Vagina (tissue), 2 donors: ENCODE measurements around the gene ICA1L. TPM values are rescaled to one million over a fixed set of nuclear protein-coding genes. Genes with fewer than 3 reads are reported as not detected.

Experiments used
- DNase-seq, 2 donors: peaks; one replicate each; pipeline ENCODE4 v3.0.0-alpha.2; 2017; ENCODE audit errors: extremely low spot score in 2 of 2
- H3K27ac ChIP-seq: fragments of 200-600 bp; sonication (generic); one replicate; pipeline ENCODE4 v1.5.1; 2019
- H3K27me3 ChIP-seq: fragments of 200-600 bp; sonication (generic); one replicate; pipeline ENCODE4 v1.5.1; 2019
- H3K36me3 ChIP-seq, 2 donors: fragments of 200-600 bp; sonication (generic); one replicate each; pipeline ENCODE4 v1.5.1; 2017 to 2019
- H3K4me1 ChIP-seq: fragments of 200-600 bp; sonication (generic); one replicate; pipeline ENCODE4 v1.5.1; 2019
- H3K4me3 ChIP-seq, 2 donors: fragments of 200-600 bp; sonication (generic); 1 replicate in 1 of 2; 2 replicates in 1 of 2; pipeline ENCODE4 v1.5.1; 2016 to 2019
- H3K9me3 ChIP-seq: fragments of 200-600 bp; sonication (generic); one replicate; pipeline ENCODE4 v1.5.1; 2019
- POLR2A ChIP-seq, 2 donors: fragments of 450-650 bp; IDR thresholded peaks; one replicate each; pipeline ENCODE4 v1.6.1; 2017; ENCODE audit warnings: antibody characterized with exemption in 2 of 2, mild to moderate bottlenecking in 2 of 2, moderate library complexity in 2 of 2
- POLR2AphosphoS5 ChIP-seq, 2 donors: sonication (generic); formaldehyde crosslinking; IDR thresholded peaks; one replicate each; pipeline ENCODE4 v1.9.0; 2017; ENCODE audit warnings: antibody characterized with exemption in 2 of 2, mild to moderate bottlenecking in 2 of 2, low read depth in 1 of 2; ENCODE audit not compliant: insufficient read depth in 1 of 2
- intact Hi-C: fragments of 100-400 bp; cut with DNase I; formaldehyde crosslinking; loops from one replicate; pipeline ENCODE4 v1.15.1; 2023
- total RNA-seq: library from RNA; depleted of rRNA; stranded (reverse); fragments of >200 nt; gene quantifications from one replicate; pipeline ENCODE4 v1.2.3, GENCODE V29; 2016
- TF ChIP-seq, protein P1 (sequence below), 3 experiments: fragments of 450-650 bp in 2 of 3; fragments of 200-600 bp in 1 of 3; sonication (generic) in 1 of 3; IDR thresholded peaks; one replicate each; pipeline ENCODE4 v1.5.1; 2017 to 2019; ENCODE audit warnings: antibody characterized with exemption in 3 of 3, mild to moderate bottlenecking in 2 of 3, moderate library complexity in 2 of 3

The ICA1L gene
- total RNA-seq, 1 donor from 2014 or later = 21.6 TPM

DNA sequence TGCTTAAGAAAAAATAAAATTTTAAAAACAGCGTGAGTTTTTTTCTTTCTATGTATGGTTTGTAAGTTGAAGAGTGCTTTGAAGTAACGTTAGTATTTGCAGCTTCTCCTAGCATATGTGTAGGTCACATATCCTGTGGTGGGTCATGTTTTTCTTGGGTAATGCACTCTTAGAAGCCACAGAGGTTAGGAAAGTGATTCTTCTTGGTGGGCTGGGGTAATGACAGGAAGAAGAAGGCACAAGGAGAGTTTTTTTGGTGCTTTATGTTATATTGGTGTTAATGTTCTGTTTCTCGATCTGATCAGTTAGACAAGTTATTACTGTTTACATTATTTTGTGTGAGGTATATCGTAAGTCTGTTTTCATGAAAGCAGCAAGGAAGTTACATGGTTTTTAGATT, 109.0 kb downstream of the ICA1L start:
- Histone ChIP-seq H3K36me3 (peaks cover 0 to 16% of the 10 kb centered on the region in 2 donors), H3K4me3 (no peak overlapping the region), H3K27ac (no peak overlapping the region), H3K4me1 (no peaks in the 10 kb centered on the region), H3K27me3 (no peaks in the 10 kb centered on the region), H3K9me3 (no peaks in the 10 kb centered on the region)
- DNase-seq = no peak
- TF ChIP-seq POLR2AphosphoS5 (IDR thresholded peaks at IDR 0.05; ENCODE audit: insufficient read depth in 1 of 2, low read depth in 1 of 2) (no peak), POLR2A (IDR thresholded peaks at IDR 0.05) (no peak)
- TF ChIP-seq, protein P1, sequence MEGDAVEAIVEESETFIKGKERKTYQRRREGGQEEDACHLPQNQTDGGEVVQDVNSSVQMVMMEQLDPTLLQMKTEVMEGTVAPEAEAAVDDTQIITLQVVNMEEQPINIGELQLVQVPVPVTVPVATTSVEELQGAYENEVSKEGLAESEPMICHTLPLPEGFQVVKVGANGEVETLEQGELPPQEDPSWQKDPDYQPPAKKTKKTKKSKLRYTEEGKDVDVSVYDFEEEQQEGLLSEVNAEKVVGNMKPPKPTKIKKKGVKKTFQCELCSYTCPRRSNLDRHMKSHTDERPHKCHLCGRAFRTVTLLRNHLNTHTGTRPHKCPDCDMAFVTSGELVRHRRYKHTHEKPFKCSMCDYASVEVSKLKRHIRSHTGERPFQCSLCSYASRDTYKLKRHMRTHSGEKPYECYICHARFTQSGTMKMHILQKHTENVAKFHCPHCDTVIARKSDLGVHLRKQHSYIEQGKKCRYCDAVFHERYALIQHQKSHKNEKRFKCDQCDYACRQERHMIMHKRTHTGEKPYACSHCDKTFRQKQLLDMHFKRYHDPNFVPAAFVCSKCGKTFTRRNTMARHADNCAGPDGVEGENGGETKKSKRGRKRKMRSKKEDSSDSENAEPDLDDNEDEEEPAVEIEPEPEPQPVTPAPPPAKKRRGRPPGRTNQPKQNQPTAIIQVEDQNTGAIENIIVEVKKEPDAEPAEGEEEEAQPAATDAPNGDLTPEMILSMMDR (IDR thresholded peaks at IDR 0.05) = no peak
- intact Hi-C loops = no loop called here

DNA sequence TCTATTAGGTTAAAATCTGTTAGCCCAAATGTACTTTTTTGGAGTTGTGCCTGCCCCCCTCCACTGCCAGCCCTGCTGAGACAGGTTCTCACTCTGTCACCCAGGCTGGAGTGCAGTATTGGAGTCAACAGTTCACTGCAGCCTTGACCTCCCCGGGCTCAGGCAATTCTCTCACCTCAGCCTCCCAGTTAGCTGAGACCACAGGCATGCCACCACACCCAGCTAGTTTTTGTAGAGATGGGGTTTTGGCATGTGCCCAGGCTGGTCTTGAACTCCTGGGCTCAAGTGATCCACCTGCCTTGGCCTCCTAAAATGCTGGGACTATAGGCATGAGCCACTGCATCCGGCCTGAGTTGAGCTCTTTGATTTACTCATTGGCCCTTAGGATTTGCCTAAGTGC, 110.7 kb downstream of the ICA1L start:
- peaks cover 0 to 21% of the 10 kb centered on the region in 2 donors for H3K36me3 ChIP-seq
- no peak for TF ChIP-seq POLR2AphosphoS5 (IDR thresholded peaks at IDR 0.05; ENCODE audit: insufficient read depth in 1 of 2, low read depth in 1 of 2)
- no peak for TF ChIP-seq POLR2A (IDR thresholded peaks at IDR 0.05)
- TF ChIP-seq, protein P1 (IDR thresholded peaks at IDR 0.05) = no peak
- intact Hi-C loops = no loop called here
- H3K27me3 ChIP-seq = no peaks in the 10 kb centered on the region
- no peak for DNase-seq
- H3K4me3 ChIP-seq = no peak overlapping the region
- no peak overlapping the region for H3K27ac ChIP-seq
- no peaks in the 10 kb centered on the region for H3K4me1 ChIP-seq
- H3K9me3 ChIP-seq = no peaks in the 10 kb centered on the region

DNA sequence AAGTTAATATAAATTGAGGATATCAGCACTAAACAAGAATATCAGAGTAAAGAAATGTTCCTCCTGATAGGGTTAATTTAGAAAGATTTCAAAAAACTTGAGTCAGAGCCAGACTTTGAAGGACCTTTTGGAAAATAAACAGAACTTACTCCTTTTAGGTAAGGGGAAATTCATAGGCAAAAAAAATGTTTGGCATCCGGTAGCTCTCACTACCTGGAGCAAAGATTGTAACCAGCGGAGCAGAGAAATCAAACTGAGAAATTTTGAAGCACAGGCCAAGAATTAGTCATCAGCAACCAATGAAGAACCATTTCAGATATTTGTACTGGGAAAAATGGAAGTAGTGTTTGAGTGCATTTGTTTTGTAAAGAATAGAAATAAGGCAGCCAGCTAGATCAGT, 113.0 kb downstream of the ICA1L start:
- no peak overlapping the region for H3K27ac ChIP-seq
- H3K36me3 ChIP-seq = peaks cover 0 to 15% of the 10 kb centered on the region in 2 donors
- H3K27me3 ChIP-seq = no peaks in the 10 kb centered on the region
- no peaks in the 10 kb centered on the region for H3K4me1 ChIP-seq
- no peak overlapping the region for H3K4me3 ChIP-seq
- intact Hi-C loops = no loop called here
- TF ChIP-seq, protein P1 (IDR thresholded peaks at IDR 0.05) = no peak
- TF ChIP-seq POLR2A (IDR thresholded peaks at IDR 0.05) = no peak
- no peak for TF ChIP-seq POLR2AphosphoS5 (IDR thresholded peaks at IDR 0.05; ENCODE audit: insufficient read depth in 1 of 2, low read depth in 1 of 2)
- DNase-seq = no peak
- H3K9me3 ChIP-seq = no peaks in the 10 kb centered on the region

DNA sequence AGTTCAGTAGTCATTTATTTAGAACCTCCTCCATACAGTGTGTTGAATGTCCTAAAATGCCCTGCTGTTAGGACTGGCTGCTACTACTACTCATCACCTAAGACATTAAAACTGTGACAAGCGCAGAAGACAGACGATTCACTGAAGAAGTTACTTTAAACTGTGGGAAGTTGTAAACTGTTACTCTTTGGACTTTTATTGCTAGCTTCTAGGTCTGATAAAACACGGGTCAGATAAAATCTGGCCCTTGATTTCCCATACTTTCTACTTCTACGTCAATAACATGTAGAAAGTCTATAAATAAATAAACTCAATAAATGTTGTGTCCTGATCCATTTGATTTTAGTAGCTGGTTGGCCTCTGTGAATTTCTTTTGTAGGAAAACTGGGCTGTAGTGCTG, 113.4 kb downstream of the ICA1L start:
- intact Hi-C loops = no loop called here
- Histone ChIP-seq H3K27ac (no peak overlapping the region), H3K9me3 (no peaks in the 10 kb centered on the region), H3K36me3 (peaks cover 0 to 15% of the 10 kb centered on the region in 2 donors), H3K4me3 (no peak overlapping the region), H3K27me3 (no peaks in the 10 kb centered on the region), H3K4me1 (no peaks in the 10 kb centered on the region)
- TF ChIP-seq POLR2AphosphoS5 (IDR thresholded peaks at IDR 0.05; ENCODE audit: insufficient read depth in 1 of 2, low read depth in 1 of 2) = no peak
- no peak for DNase-seq

DNA sequence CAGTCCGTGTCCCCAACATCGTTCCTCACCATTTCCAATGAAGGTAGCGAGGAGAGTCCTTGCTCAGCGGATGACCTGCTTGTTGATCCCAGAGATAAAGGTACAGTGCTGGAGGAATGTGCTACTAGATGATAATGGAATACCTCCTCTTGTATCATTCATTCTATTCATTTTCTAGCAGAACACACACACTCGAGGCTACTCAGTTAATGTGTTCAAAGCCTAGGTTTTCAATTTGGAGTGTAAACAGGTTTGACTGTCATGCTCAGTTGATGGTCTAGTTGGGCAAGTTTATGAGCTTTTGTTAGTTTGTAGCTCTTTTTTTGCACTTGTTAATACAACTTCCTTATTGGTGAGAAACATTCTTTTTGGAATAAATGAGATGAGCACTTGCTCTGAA, 114.2 kb downstream of the ICA1L start:
- intact Hi-C loops = no loop called here
- DNase-seq = no peak
- Histone ChIP-seq H3K4me3 (no peak overlapping the region), H3K4me1 (no peaks in the 10 kb centered on the region), H3K36me3 (peaks cover 0 to 15% of the 10 kb centered on the region in 2 donors), H3K27ac (no peak overlapping the region), H3K9me3 (no peaks in the 10 kb centered on the region), H3K27me3 (no peaks in the 10 kb centered on the region)
- TF ChIP-seq, protein P1 (IDR thresholded peaks at IDR 0.05) = no peak
- TF ChIP-seq POLR2A (IDR thresholded peaks at IDR 0.05) = no peak
- TF ChIP-seq POLR2AphosphoS5 (IDR thresholded peaks at IDR 0.05; ENCODE audit: insufficient read depth in 1 of 2, low read depth in 1 of 2) = no peak
